ENCODE data around the gene AFTPH.

GRCh38 chr2:64535024-64535423 lies 10.9 kb downstream of the AFTPH start:
- TF ChIP-seq CTCF (IDR thresholded peaks at IDR 0.05) = no peak
- TF ChIP-seq POLR2A (IDR thresholded peaks at IDR 0.05) = no peak

All from body of pancreas (tissue), 4 donors.